Stimulated activated CD8-positive, alpha-beta memory T cell treated with anti-CD3 and anti-CD28 coated beads, Interleukin-7, amount 100 ng/mL, for 4 hours (primary cell): ENCODE data around the gene ROR1.
"Not testable (repeated sequence)": the region's sequence is repeated elsewhere in the genome, so short reads cannot be mapped to it uniquely, and the experiment has no call there.

Experiments used
- DNase-seq, 2 donors: peaks; one replicate each; pipeline ENCODE4 v3.0.0-alpha.2; 2020; ENCODE audit warnings: low read depth in 2 of 2

The ROR1 gene

GRCh38 chr1:64179588-64179987 lies 405.8 kb downstream of the ROR1 start:
- DNase-seq: no peak

GRCh38 chr1:64182207-64182606 lies 408.4 kb downstream of the ROR1 start:
- DNase-seq: no peak

- DNase-seq: no peak
Observed at GRCh38 chr1:64183395-64184002, 409.7 kb downstream of the ROR1 start.

- DNase-seq: no peak
Observed at GRCh38 chr1:64184003-64184440, 410.2 kb downstream of the ROR1 start.

GRCh38 chr1:64186138-64186897 lies 412.5 kb downstream of the ROR1 start:
- no peak for DNase-seq

- DNase-seq: no peak
Observed at GRCh38 chr1:64186898-64187280, 413.1 kb downstream of the ROR1 start.

- no peak for DNase-seq
Observed at GRCh38 chr1:64187646-64188045, 413.8 kb downstream of the ROR1 start.

- no peak for DNase-seq
Observed at GRCh38 chr1:64192290-64192689, 418.5 kb downstream of the ROR1 start.

- DNase-seq: no peak
Observed at GRCh38 chr1:64194168-64195080, 420.6 kb downstream of the ROR1 start.

- DNase-seq: no peak
Observed at GRCh38 chr1:64195081-64195395, 421.2 kb downstream of the ROR1 start.

- no peak for DNase-seq
Observed at GRCh38 chr1:64196074-64196870, 422.5 kb downstream of the ROR1 start.

GRCh38 chr1:64197076-64197475 lies 423.3 kb downstream of the ROR1 start:
- DNase-seq: no peak

GRCh38 chr1:64199154-64199553 lies 425.3 kb downstream of the ROR1 start:
- DNase-seq: no peak

- DNase-seq: no peak
Observed at GRCh38 chr1:64200064-64200463, 426.2 kb downstream of the ROR1 start.

- no peak for DNase-seq
Observed at GRCh38 chr1:64203420-64203819, 429.6 kb downstream of the ROR1 start, which contains the start of gene UBE2U. TSS of gene UBE2U (plus strand) at chr1:64203623. CDS start at chr1:64204051, 428 bp downstream.

- DNase-seq: no peak
Observed at GRCh38 chr1:64209221-64209620, 435.4 kb downstream of the ROR1 start.

- DNase-seq: no peak
Observed at GRCh38 chr1:64212031-64212430, 438.2 kb downstream of the ROR1 start.

- no peak for DNase-seq
Observed at GRCh38 chr1:64215576-64215975, 441.8 kb downstream of the ROR1 start.

- DNase-seq: no peak
Observed at GRCh38 chr1:64220241-64220640, 446.4 kb downstream of the ROR1 start.

- no peak for DNase-seq
Observed at GRCh38 chr1:64223329-64224151, 449.7 kb downstream of the ROR1 start.

GRCh38 chr1:64224236-64224635 lies 450.4 kb downstream of the ROR1 start:
- DNase-seq: not testable (repeated sequence)
